PC-3 (cell line): Measurements from ENCODE around the gene ALDH2. TPM values are rescaled to one million over a fixed set of nuclear protein-coding genes. Genes with fewer than 3 reads are reported as not detected.

Experiments used
- ATAC-seq: fragments of 200-7000 bp; cut with Tn5 transposase; 2 replicates; pipeline ENCODE4 v1.9.1; 2020; ENCODE audit warnings: mild to moderate bottlenecking, moderate library complexity
- BruUV-seq: library from RNA; stranded (reverse); fragments of 400-500 nt; replicated peaks from 2 replicates; lab custom pipeline; 2021; lab: Mats Ljungman, UMichigan
- CTCF ChIA-PET: fragments of 300-600 bp; sonication (Branson Sonifier 250); formaldehyde crosslinking; loops from one replicate; lab custom pipeline; 2022; ENCODE audit warnings: antibody characterized with exemption; lab: Charles Lee
- POLR2A ChIA-PET: fragments of 300-600 bp; sonication (Branson Sonifier 250); formaldehyde crosslinking; loops from one replicate; lab custom pipeline; 2022; ENCODE audit warnings: antibody characterized with exemption; ENCODE audit not compliant: unreplicated experiment; lab: Charles Lee
- DNase-seq: peaks from one replicate; pipeline ENCODE4 v3.0.0-alpha.2; 2015
- H2AFZ ChIP-seq: fragments of 300-600 bp; sonication (generic); 2 replicates; pipeline ENCODE4 v1.6.0; 2016; ENCODE audit warnings: antibody characterized with exemption, low read length
- H3F3A ChIP-seq: fragments of 300-600 bp; sonication (generic); one replicate; pipeline ENCODE4 v1.6.0; 2017; ENCODE audit warnings: antibody characterized with exemption, low read length, control low read depth, mild to moderate bottlenecking; ENCODE audit not compliant: unreplicated experiment
- H3K27ac ChIP-seq: fragments of 300-600 bp; sonication (generic); 2 replicates; pipeline ENCODE4 v1.5.1; 2016; ENCODE audit warnings: mild to moderate bottlenecking, low read length
- H3K27me3 ChIP-seq: fragments of 300-600 bp; sonication (generic); 2 replicates; pipeline ENCODE4 v1.6.1; 2016; ENCODE audit warnings: low read length, mixed read lengths
- H3K36me3 ChIP-seq: fragments of 300-600 bp; sonication (generic); 2 replicates; pipeline ENCODE4 v1.6.1; 2016; ENCODE audit warnings: low read depth, mixed run types, low read length, mixed read lengths
- H3K4me1 ChIP-seq: fragments of 300-600 bp; sonication (generic); 2 replicates; pipeline ENCODE4 v1.5.1; 2016; ENCODE audit warnings: low read length; ENCODE audit not compliant: insufficient read depth
- H3K4me2 ChIP-seq: fragments of 300-600 bp; sonication (generic); 2 replicates; pipeline ENCODE4 v1.6.0; 2016; ENCODE audit warnings: low read length
- H3K4me3 ChIP-seq: fragments of 300-600 bp; sonication (generic); 2 replicates; pipeline ENCODE4 v1.5.1; 2016; ENCODE audit warnings: mild to moderate bottlenecking, low read length, mixed read lengths
- H3K79me2 ChIP-seq: fragments of 300-600 bp; sonication (generic); 2 replicates; pipeline ENCODE4 v1.6.1; 2017; ENCODE audit warnings: low read length, mixed read lengths
- H3K9ac ChIP-seq: fragments of 300-600 bp; sonication (generic); 2 replicates; pipeline ENCODE4 v1.6.0; 2016; ENCODE audit warnings: mild to moderate bottlenecking, low read length
- H3K9me2 ChIP-seq: fragments of 300-600 bp; sonication (generic); replicated peaks from 2 replicates; pipeline ENCODE4 v1.6.1; 2016; ENCODE audit warnings: mixed run types, low read length, mixed read lengths
- H3K9me3 ChIP-seq: fragments of 300-600 bp; sonication (generic); 2 replicates; pipeline ENCODE4 v1.6.1; 2016; ENCODE audit warnings: low read length, mixed read lengths
- H4K20me1 ChIP-seq: fragments of 300-600 bp; sonication (generic); 2 replicates; pipeline ENCODE4 v1.6.1; 2016; ENCODE audit warnings: low read length, mixed read lengths
- EZH2 ChIP-seq: fragments of 300-600 bp; sonication (generic); IDR thresholded peaks from one replicate; pipeline ENCODE4 v1.6.1; 2017; ENCODE audit warnings: antibody characterized with exemption, mild to moderate bottlenecking, low read length; ENCODE audit not compliant: unreplicated experiment
- EZH2phosphoT487 ChIP-seq: fragments of 300-600 bp; sonication (generic); IDR thresholded peaks from 2 replicates; pipeline ENCODE4 v1.6.1; 2018; ENCODE audit warnings: mild to moderate bottlenecking, antibody characterized with exemption, low read length, borderline replicate concordance
- intact Hi-C: fragments of 100-400 bp; cut with micrococcal nuclease; formaldehyde crosslinking; loops from 2 replicates; pipeline ENCODE4 v1.9.0; 2023
- total RNA-seq: library from RNA; depleted of rRNA; stranded (reverse); fragments of >200 nt; gene quantifications from 2 replicates; pipeline ENCODE4 v1.2.3, GENCODE V29; 2014
- TF ChIP-seq, protein P1 (sequence below): fragments of 300-600 bp; sonication (generic); conservative IDR thresholded peaks from 2 replicates; pipeline ENCODE4 v1.5.1; 2017; ENCODE audit warnings: antibody characterized with exemption, low read depth, mild to moderate bottlenecking, low read length

The ALDH2 gene
- total RNA-seq, 1 experiment from 2014 or later, result 2.0 TPM

DNA sequence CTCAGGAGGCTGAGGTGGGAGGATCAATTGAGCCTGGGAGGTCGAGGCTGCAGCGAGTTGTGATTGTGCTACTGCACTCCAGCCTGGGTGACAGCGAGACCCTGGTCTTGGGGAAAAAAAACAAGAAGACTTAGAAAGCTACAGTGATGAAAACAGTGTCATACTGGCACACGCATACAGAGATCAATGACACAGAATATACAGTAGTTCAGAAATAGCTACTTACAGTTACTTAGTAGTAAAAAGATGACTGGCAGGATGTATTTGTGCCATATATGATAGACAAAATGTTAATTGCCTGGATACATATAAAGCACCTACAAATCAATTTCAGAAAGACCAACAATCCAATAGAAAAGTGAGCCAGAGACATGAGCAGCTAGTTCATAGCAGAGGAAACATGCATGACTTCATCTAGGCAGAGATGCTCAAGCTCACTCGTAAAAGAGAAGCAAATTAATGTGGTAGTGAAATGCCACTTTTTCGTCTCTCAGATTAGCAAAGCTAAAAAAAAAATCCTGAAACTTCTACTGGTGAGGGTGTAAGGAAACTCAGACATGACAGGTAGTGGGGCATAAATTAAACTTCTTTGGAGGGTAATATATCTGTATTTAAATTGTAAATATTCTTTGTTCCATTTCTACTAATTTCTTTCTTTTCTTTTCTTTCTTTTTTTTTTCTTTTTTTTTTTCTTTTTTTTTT is 2.5 kb upstream of the ALDH2 start:
- Histone ChIP-seq H3K4me3 (no peak overlapping the region), H3K27me3 (0 out of 2 replicates have a peak, but pooled peaks cover 3% of the 10 kb centered on the region), H3K4me2 (no peak overlapping the region), H3F3A (no peaks in the 10 kb centered on the region), H4K20me1 (no peaks in the 10 kb centered on the region), H3K9ac (no peak overlapping the region), H2AFZ (no peak overlapping the region), H3K9me2 (no peaks in the 10 kb centered on the region), H3K79me2 (no peaks in the 10 kb centered on the region), H3K27ac (no peak overlapping the region), H3K4me1 (peaks cover 7% of the 10 kb centered on the region; the same call in 1 of the 2 replicates), H3K36me3 (no peaks in the 10 kb centered on the region), H3K9me3 (no peaks in the 10 kb centered on the region)
- DNase-seq (no peak), ATAC-seq (no peak)
- no TSS peak for BruUV-seq
- intact Hi-C loops, result no loop called here
- POLR2A ChIA-PET, result interaction anchor here (0.7 kb wide), 1 partner anchor 170 kb away, joined by 5 read pairs; no protein-coding TSS in a partner anchor
- CTCF ChIA-PET, result interaction anchor here (0.6 to 0.7 kb wide), 2 partner anchors 30 to 49 kb away, joined by 5 to 6 read pairs; no protein-coding TSS in a partner anchor
- TF ChIP-seq EZH2, result no peak
- no peak for TF ChIP-seq EZH2phosphoT487

DNA sequence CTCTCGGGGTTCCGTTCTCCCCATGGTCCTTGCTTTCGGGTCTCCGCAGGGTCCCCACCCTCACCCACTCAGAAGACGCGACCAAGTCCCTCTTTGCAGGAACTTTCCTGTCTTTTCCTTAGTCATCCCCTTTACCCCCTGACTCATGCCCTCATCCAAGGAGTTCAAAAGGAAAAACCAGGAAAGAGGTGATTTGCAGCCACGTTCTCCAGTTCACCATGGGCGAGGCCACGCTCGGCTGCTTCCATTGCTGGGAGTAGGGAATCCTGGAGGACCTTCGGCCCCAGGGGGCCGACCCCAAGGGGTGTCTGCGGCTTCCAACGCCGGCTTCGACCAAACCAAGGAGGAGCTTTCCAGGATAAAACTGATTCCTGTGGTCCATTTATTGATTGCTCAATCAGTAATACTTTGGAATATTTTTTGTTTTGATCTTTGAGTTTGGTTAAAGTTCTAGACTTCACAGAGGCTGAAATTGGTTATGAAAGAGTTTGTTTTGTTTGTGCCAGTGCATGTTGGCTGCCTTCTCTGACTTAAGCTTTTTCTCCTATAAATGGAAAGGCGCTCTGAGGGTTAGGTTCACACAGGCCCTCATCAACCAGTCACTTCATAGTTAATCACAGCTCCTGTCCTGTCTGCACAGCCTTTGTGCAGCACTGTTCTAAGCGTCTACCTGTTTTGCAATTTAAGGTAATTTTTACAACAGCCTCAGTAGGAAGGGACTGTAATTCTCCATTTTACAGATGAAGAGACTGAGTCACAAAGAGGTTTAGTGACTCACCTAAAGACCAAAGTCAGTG is 827 bp downstream of the ALDH2 start:
- Histone ChIP-seq H3K4me3 (peak overlapping the region; percentile 56; the same call in 1 of the 2 replicates), H3K79me2 (no peaks in the 10 kb centered on the region), H3K4me1 (peaks cover 7% of the 10 kb centered on the region; the same call in 1 of the 2 replicates), H3K4me2 (peak overlapping the region; percentile 74), H3K9ac (no peak overlapping the region), H3K9me3 (no peaks in the 10 kb centered on the region), H3F3A (no peaks in the 10 kb centered on the region), H3K36me3 (no peaks in the 10 kb centered on the region), H4K20me1 (no peaks in the 10 kb centered on the region), H3K27me3 (0 out of 2 replicates have a peak, but pooled peaks cover 3% of the 10 kb centered on the region), H3K27ac (no peak overlapping the region), H2AFZ (peak overlapping the region; percentile 63; the same call in 1 of the 2 replicates), H3K9me2 (no peaks in the 10 kb centered on the region)
- POLR2A ChIA-PET, result interaction anchor here (0.6 kb wide), 2 partner anchors 17 to 188 kb away, joined by 3 read pairs; no protein-coding TSS in a partner anchor
- ATAC-seq (no peak), DNase-seq (no peak)
- CTCF ChIA-PET, result no interaction called here
- BruUV-seq, result TSS peak; percentile 17
- TF ChIP-seq, protein P1, sequence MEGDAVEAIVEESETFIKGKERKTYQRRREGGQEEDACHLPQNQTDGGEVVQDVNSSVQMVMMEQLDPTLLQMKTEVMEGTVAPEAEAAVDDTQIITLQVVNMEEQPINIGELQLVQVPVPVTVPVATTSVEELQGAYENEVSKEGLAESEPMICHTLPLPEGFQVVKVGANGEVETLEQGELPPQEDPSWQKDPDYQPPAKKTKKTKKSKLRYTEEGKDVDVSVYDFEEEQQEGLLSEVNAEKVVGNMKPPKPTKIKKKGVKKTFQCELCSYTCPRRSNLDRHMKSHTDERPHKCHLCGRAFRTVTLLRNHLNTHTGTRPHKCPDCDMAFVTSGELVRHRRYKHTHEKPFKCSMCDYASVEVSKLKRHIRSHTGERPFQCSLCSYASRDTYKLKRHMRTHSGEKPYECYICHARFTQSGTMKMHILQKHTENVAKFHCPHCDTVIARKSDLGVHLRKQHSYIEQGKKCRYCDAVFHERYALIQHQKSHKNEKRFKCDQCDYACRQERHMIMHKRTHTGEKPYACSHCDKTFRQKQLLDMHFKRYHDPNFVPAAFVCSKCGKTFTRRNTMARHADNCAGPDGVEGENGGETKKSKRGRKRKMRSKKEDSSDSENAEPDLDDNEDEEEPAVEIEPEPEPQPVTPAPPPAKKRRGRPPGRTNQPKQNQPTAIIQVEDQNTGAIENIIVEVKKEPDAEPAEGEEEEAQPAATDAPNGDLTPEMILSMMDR, result no peak
- TF ChIP-seq EZH2phosphoT487 (no peak), EZH2 (no peak)
- intact Hi-C loops, result loop anchor here (5.0 kb wide), 1 partner anchor 45 kb away; no protein-coding TSS in a partner anchor

DNA sequence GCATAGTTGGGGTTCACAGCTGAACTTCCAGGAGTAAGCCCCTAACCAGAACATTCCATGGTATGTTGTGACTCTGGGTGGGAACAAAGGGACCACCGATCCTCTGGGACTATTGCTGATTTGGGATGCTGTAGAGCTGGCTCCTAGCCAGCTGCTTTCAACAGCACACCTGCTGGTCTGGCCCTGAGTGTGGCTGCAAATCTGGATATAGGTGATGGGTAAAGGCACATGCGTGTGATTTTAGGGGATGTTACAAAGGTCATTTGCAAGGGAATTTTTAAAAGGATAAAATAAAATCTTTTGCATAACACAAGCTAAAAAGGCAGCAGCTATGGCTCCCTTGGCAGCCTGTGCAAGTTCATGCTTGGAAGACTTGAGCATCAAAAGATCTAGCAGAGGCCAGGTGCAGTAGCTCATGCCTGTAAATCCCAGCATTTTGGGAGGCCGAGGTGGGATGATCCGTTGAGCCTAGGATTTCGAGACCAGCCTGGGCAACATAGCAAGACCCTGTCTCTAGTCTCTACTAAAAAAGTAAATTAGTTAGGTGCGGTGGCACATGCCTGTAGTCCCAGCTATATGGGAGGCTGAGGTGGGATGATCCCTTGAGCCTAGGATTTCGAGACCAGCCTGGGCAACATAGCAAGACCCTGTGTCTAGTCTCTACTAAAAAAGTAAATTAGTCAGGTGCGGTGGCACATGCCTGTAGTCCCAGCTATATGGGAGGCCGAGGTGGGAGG is 1.6 kb downstream of the ALDH2 start:
- TF ChIP-seq EZH2 (no peak), EZH2phosphoT487 (no peak)
- TF ChIP-seq, protein P1, result no peak
- BruUV-seq, result no TSS peak
- no peak overlapping the region for H3K27ac ChIP-seq

More for the DNA sequence above, 1.6 kb downstream of the ALDH2 start:
- Histone ChIP-seq H4K20me1 (no peaks in the 10 kb centered on the region), H3K4me1 (peaks cover 7% of the 10 kb centered on the region; the same call in 1 of the 2 replicates), H3K9me2 (no peaks in the 10 kb centered on the region), H2AFZ (no peak overlapping the region), H3K36me3 (no peaks in the 10 kb centered on the region), H3K79me2 (no peaks in the 10 kb centered on the region), H3K27me3 (0 out of 2 replicates have a peak, but pooled peaks cover 3% of the 10 kb centered on the region), H3K4me2 (no peak overlapping the region), H3K9me3 (no peaks in the 10 kb centered on the region), H3K9ac (no peak overlapping the region), H3F3A (no peaks in the 10 kb centered on the region), H3K4me3 (no peak overlapping the region)
- ChIA-PET POLR2A (interaction anchor here (0.6 kb wide), 1 partner anchor 187 kb away, joined by 3 read pairs; no protein-coding TSS in a partner anchor), CTCF (no interaction called here)
- intact Hi-C loops, result loop anchor here (5.0 kb wide), 1 partner anchor 44 kb away; no protein-coding TSS in a partner anchor
- ATAC-seq, result no peak
- DNase-seq, result no peak
